Lower leg skin (tissue), 4 donors: ENCODE measurements around the gene LPA. TPM values are rescaled to one million over a fixed set of nuclear protein-coding genes. Genes with fewer than 3 reads are reported as not detected.

Source experiments
- DNase-seq, 2 donors: peaks; one replicate each; pipeline ENCODE4 v3.0.0-alpha.2; 2019; ENCODE audit warnings: low spot score in 2 of 2
- H3K4me3 ChIP-seq: fragments of 200-600 bp; sonication (generic); 2 replicates; pipeline ENCODE4 v1.5.1; 2017; ENCODE audit warnings: mild to moderate bottlenecking, low read depth; ENCODE audit not compliant: poor library complexity, severe bottlenecking
- CTCF ChIP-seq, 3 donors: fragments of 450-650 bp; IDR thresholded peaks; one replicate each; pipeline ENCODE4 v1.5.1; 2016; ENCODE audit warnings: antibody characterized with exemption in 3 of 3, mild to moderate bottlenecking in 3 of 3, moderate library complexity in 2 of 3
- POLR2A ChIP-seq, 2 donors: fragments of 450-650 bp; IDR thresholded peaks; one replicate each; pipeline ENCODE4 v1.6.1; 2016 to 2017; ENCODE audit warnings: antibody characterized with exemption in 2 of 2, mild to moderate bottlenecking in 1 of 2, moderate library complexity in 1 of 2
- WGBS, 2 donors: methylation state at CpG; one replicate each; pipeline ENCODE4 v1.1.5; 2018; 5-methylcytosine and 5-hydroxymethylcytosine counted together
- intact Hi-C: fragments of 100-400 bp; cut with DNase I; formaldehyde crosslinking; loops from one replicate; pipeline ENCODE4 v1.15.0; 2023; ENCODE audit warnings: low total_unique reads
- total RNA-seq, 4 donors: library from RNA; depleted of rRNA; stranded (reverse); fragments of >200 nt; gene quantifications; one replicate each; pipeline ENCODE4 v1.1.0, GENCODE V29; 2016

LPA gene
- total RNA-seq, 4 donors from 2014 or later, result not detected

GRCh38 chr6:160520043-160520904 is 143.8 kb downstream of the LPA start:
- peak in 1 of 2 donors; percentile 95 for DNase-seq
- intact Hi-C loops, result no loop called here
- TF ChIP-seq CTCF (IDR thresholded peaks at IDR 0.05) (peak in 2 of 3 donors; percentile 14 to 67), POLR2A (IDR thresholded peaks at IDR 0.05) (no peak)
- peak overlapping the region; percentile 24 for H3K4me3 ChIP-seq
- 0 to 1% methylated on average over 34 to 51 of the region's 73 CpGs for WGBS, 2 donors

- intact Hi-C loops, result no loop called here
- H3K4me3 ChIP-seq, result peak overlapping the region; percentile 24
- TF ChIP-seq CTCF (IDR thresholded peaks at IDR 0.05) (no peak), POLR2A (IDR thresholded peaks at IDR 0.05) (no peak)
- WGBS, 2 donors, result 18 to 25% methylated on average over 8 of the region's 8 CpGs
- peak in 1 of 2 donors; percentile 64 for DNase-seq
Measured at GRCh38 chr6:160519603-160520042, 144.5 kb downstream of the LPA start.

- intact Hi-C loops, result no loop called here
Measured at GRCh38 chr6:160519133-160519532, 144.9 kb downstream of the LPA start.

GRCh38 chr6:160513836-160514235 is 150.2 kb downstream of the LPA start:
- no peak for TF ChIP-seq POLR2A (IDR thresholded peaks at IDR 0.05)
- no peak for TF ChIP-seq CTCF (IDR thresholded peaks at IDR 0.05)
- intact Hi-C loops, result no loop called here
- no peak for DNase-seq
- WGBS, 2 donors, result 60 to 84% methylated on average over 3 of the region's 3 CpGs
- H3K4me3 ChIP-seq, result no peak overlapping the region

More at GRCh38 chr6:160519133-160519532, 144.9 kb downstream of the LPA start:
- WGBS, 2 donors, result 66% methylated on average over 4 of the region's 4 CpGs
- no peak for DNase-seq
- no peak for TF ChIP-seq CTCF (IDR thresholded peaks at IDR 0.05)
- TF ChIP-seq POLR2A (IDR thresholded peaks at IDR 0.05), result no peak
- no peak overlapping the region for H3K4me3 ChIP-seq

- no peak for TF ChIP-seq POLR2A (IDR thresholded peaks at IDR 0.05)
- TF ChIP-seq CTCF (IDR thresholded peaks at IDR 0.05), result no peak
- WGBS, 2 donors, result 88 to 90% methylated on average over 4 of the region's 4 CpGs
- no peak for DNase-seq
- no peak overlapping the region for H3K4me3 ChIP-seq
- intact Hi-C loops, result no loop called here
Measured at GRCh38 chr6:160510976-160511617, 153.0 kb downstream of the LPA start.
